ENCODE measurements around the gene PAK4.

- TF ChIP-seq CTCF (IDR thresholded peaks at IDR 0.05) = no peak
- TF ChIP-seq POLR2AphosphoS5 (IDR thresholded peaks at IDR 0.05) = no peak
- TF ChIP-seq EP300 (IDR thresholded peaks at IDR 0.05) = no peak
Observed at GRCh38 chr19:39150807-39151600, 25.4 kb downstream of the PAK4 start.

Data from suprapubic skin (tissue), 4 donors.